Activated CD4-positive, alpha-beta T cell treated with anti-CD3 and anti-CD28 coated beads, Interleukin-2, amount 10 ng/mL, durations not matched to agents 7 days and 5 days (primary cell): ENCODE measurements around the gene RAD51. TPM values are rescaled to one million over a fixed set of nuclear protein-coding genes. Genes with fewer than 3 reads are reported as not detected.

Experiments
- CTCF ChIA-PET: fragments of 350-600 bp; sonication (Branson Sonifier 250); formaldehyde crosslinking; loops from one replicate; lab custom pipeline; 2021; ENCODE audit warnings: antibody characterized with exemption; lab: Charles Lee
- POLR2A ChIA-PET: fragments of 350-600 bp; sonication (Branson Sonifier 250); formaldehyde crosslinking; loops from one replicate; lab custom pipeline; 2021; ENCODE audit warnings: antibody characterized with exemption; lab: Charles Lee
- DNase-seq: peaks from one replicate; pipeline ENCODE4 v3.0.0-alpha.2; 2020
- H3K27ac Mint-ChIP-seq: one replicate; pipeline ENCODE4 v1.8.0; 2021; ENCODE audit warnings: mild to moderate bottlenecking, moderate library complexity, mixed read lengths
- H3K27me3 Mint-ChIP-seq: one replicate; pipeline ENCODE4 v1.8.0; 2021; ENCODE audit warnings: mixed read lengths
- H3K36me3 Mint-ChIP-seq: one replicate; pipeline ENCODE4 v1.8.0; 2021; ENCODE audit warnings: low read depth, mixed read lengths
- H3K4me1 Mint-ChIP-seq: one replicate; pipeline ENCODE4 v1.8.0; 2021; ENCODE audit warnings: mixed read lengths
- H3K4me3 Mint-ChIP-seq: one replicate; pipeline ENCODE4 v1.8.0; 2021; ENCODE audit warnings: mild to moderate bottlenecking, moderate library complexity, mixed read lengths
- H3K9me3 Mint-ChIP-seq: one replicate; pipeline ENCODE4 v1.8.0; 2021; ENCODE audit warnings: mixed read lengths
- total RNA-seq, 2 experiments: library from RNA; stranded (reverse); gene quantifications; one replicate each; pipeline ENCODE4 v1.2.3, GENCODE V29; 2021

Gene RAD51
- total RNA-seq, 2 experiments from 2014 or later, result 59.9 to 66.7 TPM

GRCh38 chr15:40723919-40724318 lies 28.9 kb downstream of the RAD51 start:
- H3K36me3 Mint-ChIP-seq, result peaks cover 37% of the 10 kb centered on the region
- H3K4me1 Mint-ChIP-seq, result peaks cover 15% of the 10 kb centered on the region
- H3K27me3 Mint-ChIP-seq, result no peaks in the 10 kb centered on the region
- H3K4me3 Mint-ChIP-seq, result no peak overlapping the region
- POLR2A ChIA-PET, result no interaction called here
- no peak for DNase-seq
- CTCF ChIA-PET, result interaction anchor here (1.1 to 2.1 kb wide), 3 partner anchors 11 to 17 kb away, joined by 3 to 6 read pairs (median 5); no protein-coding TSS in a partner anchor
- H3K27ac Mint-ChIP-seq, result no peak overlapping the region
- no peaks in the 10 kb centered on the region for H3K9me3 Mint-ChIP-seq

GRCh38 chr15:40731034-40731433 lies 36.1 kb downstream of the RAD51 start:
- CTCF ChIA-PET, result interaction anchor here (0.7 kb wide), 1 partner anchor 8 kb away, joined by 4 read pairs; no protein-coding TSS in a partner anchor
- no peak overlapping the region for H3K27ac Mint-ChIP-seq
- H3K4me3 Mint-ChIP-seq, result no peak overlapping the region
- H3K9me3 Mint-ChIP-seq, result no peaks in the 10 kb centered on the region
- H3K27me3 Mint-ChIP-seq, result no peaks in the 10 kb centered on the region
- no peaks in the 10 kb centered on the region for H3K4me1 Mint-ChIP-seq
- H3K36me3 Mint-ChIP-seq, result peaks cover 50% of the 10 kb centered on the region
- POLR2A ChIA-PET, result interaction anchor here (0.6 kb wide), 1 partner anchor 9 kb away, joined by 6 read pairs; no protein-coding TSS in a partner anchor
- no peak for DNase-seq

DNA sequence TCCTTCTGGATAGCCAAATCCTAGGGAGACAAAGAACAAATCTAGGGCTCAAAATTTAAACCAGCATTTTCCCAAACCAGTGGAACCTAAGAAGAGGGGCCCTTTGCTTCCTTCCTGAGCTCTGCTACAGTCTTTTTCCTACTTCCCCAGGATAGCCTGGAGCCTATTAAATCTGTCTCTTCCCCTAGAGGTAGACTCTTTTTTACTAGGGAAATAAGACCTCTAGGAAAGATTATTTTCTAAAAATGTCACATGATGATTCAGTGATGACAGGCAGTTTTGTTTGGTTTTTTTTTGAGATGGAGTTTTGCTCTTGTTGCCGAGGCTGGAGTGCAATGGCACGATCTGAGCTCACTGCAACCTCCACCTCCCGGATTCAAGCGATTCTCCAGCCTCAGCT lies 41.6 kb downstream of the RAD51 start:
- Mint-ChIP-seq H3K4me3 (no peak overlapping the region), H3K36me3 (peaks cover 60% of the 10 kb centered on the region), H3K27ac (peak overlapping the region; percentile 64), H3K4me1 (peaks cover 2% of the 10 kb centered on the region), H3K27me3 (no peaks in the 10 kb centered on the region), H3K9me3 (no peaks in the 10 kb centered on the region)
- ChIA-PET CTCF (interaction anchor here (0.5 to 1.8 kb wide), 4 partner anchors 8 to 46 kb away, joined by 3 to 6 read pairs (median 4); no protein-coding TSS in a partner anchor), POLR2A (no interaction called here)
- DNase-seq, result no peak

GRCh38 chr15:40737048-40737447 lies 42.1 kb downstream of the RAD51 start:
- Mint-ChIP-seq H3K9me3 (no peaks in the 10 kb centered on the region), H3K27ac (no peak overlapping the region), H3K4me1 (peaks cover 2% of the 10 kb centered on the region), H3K27me3 (no peaks in the 10 kb centered on the region), H3K36me3 (peaks cover 56% of the 10 kb centered on the region), H3K4me3 (no peak overlapping the region)
- ChIA-PET CTCF (interaction anchor here (0.7 to 1.8 kb wide), 3 partner anchors 9 to 45 kb away, joined by 3 to 6 read pairs (median 5); no protein-coding TSS in a partner anchor), POLR2A (no interaction called here)
- DNase-seq, result no peak

DNA sequence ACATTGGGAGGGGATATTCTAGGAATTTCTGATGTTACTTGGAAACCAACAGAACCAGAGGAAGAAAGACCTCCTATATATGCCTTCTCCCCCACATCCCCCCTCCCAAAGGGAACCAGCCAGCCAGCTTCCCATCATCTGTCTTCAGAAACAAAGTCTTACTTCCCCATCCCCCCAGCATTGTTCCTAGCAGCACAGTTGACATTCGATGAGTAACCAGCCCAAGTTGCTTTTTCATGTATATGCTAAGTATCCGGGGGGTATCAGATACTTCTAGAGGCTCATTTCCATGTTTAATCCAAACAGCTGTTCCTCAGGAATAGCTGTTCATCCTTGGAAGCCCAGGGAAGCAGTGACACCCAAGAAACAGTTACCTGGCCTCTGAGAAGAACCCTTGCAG lies 44.1 kb downstream of the RAD51 start:
- POLR2A ChIA-PET, result no interaction called here
- H3K36me3 Mint-ChIP-seq, result peaks cover 63% of the 10 kb centered on the region
- H3K27ac Mint-ChIP-seq, result no peak overlapping the region
- CTCF ChIA-PET, result interaction anchor here (0.7 to 1.9 kb wide), 5 partner anchors 8 to 50 kb away, joined by 3 to 5 read pairs (median 4); no protein-coding TSS in a partner anchor
- peaks cover 21% of the 10 kb centered on the region for H3K4me1 Mint-ChIP-seq
- H3K27me3 Mint-ChIP-seq, result no peaks in the 10 kb centered on the region
- no peaks in the 10 kb centered on the region for H3K9me3 Mint-ChIP-seq
- no peak for DNase-seq
- H3K4me3 Mint-ChIP-seq, result no peak overlapping the region

GRCh38 chr15:40739854-40740253 lies 44.9 kb downstream of the RAD51 start:
- Mint-ChIP-seq H3K9me3 (no peaks in the 10 kb centered on the region), H3K4me3 (no peak overlapping the region), H3K4me1 (peaks cover 28% of the 10 kb centered on the region), H3K36me3 (peaks cover 62% of the 10 kb centered on the region), H3K27ac (no peak overlapping the region), H3K27me3 (no peaks in the 10 kb centered on the region)
- no peak for DNase-seq
- POLR2A ChIA-PET, result no interaction called here
- CTCF ChIA-PET, result interaction anchor here (0.7 to 1.9 kb wide), 6 partner anchors 8 to 49 kb away, joined by 3 to 5 read pairs (median 4); partner anchors contain the start of gene C15orf62

GRCh38 chr15:40743485-40743901 lies 48.5 kb downstream of the RAD51 start:
- Mint-ChIP-seq H3K4me1 (peaks cover 47% of the 10 kb centered on the region), H3K9me3 (no peaks in the 10 kb centered on the region), H3K36me3 (peaks cover 57% of the 10 kb centered on the region), H3K27me3 (no peaks in the 10 kb centered on the region), H3K27ac (peak overlapping the region; percentile 92), H3K4me3 (peak overlapping the region; percentile 26)
- CTCF ChIA-PET, result interaction anchor here (0.6 to 3.2 kb wide), 15 partner anchors 8 to 408 kb away, joined by 3 to 13 read pairs (median 4); partner anchors contain the start of genes RAD51 and RMDN3
- POLR2A ChIA-PET, result interaction anchor here (0.6 to 1.3 kb wide), 3 partner anchors 48 to 268 kb away, joined by 4 to 6 read pairs (median 5); partner anchors contain the start of gene RAD51
- peak; percentile 33 for DNase-seq

- POLR2A ChIA-PET, result interaction anchor here (0.6 to 1.3 kb wide), 6 partner anchors 9 to 268 kb away, joined by 3 to 6 read pairs (median 4); partner anchors contain the start of gene RAD51
- CTCF ChIA-PET, result interaction anchor here (0.6 to 3.2 kb wide), 19 partner anchors 8 to 225 kb away, joined by 3 to 13 read pairs (median 3); partner anchors contain the start of genes RAD51, RMDN3 and VPS18
- Mint-ChIP-seq H3K4me3 (peak overlapping the region; percentile 26), H3K9me3 (no peaks in the 10 kb centered on the region), H3K36me3 (peaks cover 51% of the 10 kb centered on the region), H3K27me3 (no peaks in the 10 kb centered on the region), H3K4me1 (peaks cover 47% of the 10 kb centered on the region), H3K27ac (peak overlapping the region; percentile 92)
- DNase-seq, result peak; percentile 74
Observed at GRCh38 chr15:40743921-40744814, 49.2 kb downstream of the RAD51 start.

DNA sequence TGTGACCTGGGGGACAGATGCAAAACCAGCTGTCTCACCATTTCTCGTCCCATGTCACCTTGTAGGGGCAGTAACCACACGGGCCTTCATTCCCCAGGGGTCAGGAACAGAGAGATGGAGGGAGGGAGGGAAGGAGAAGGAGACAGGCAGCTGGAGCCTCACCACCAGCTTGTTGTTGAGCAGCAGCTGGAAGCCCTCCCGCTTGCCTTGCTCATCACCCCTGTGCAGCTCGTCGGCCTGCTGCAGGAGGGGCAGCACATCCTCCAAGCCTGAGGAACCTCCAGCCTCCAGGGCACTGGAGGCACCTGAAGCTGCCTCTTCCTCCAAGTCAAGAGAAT lies 49.8 kb downstream of the RAD51 start:
- ChIA-PET CTCF (interaction anchor here (0.8 to 3.2 kb wide), 7 partner anchors 12 to 164 kb away, joined by 3 to 13 read pairs (median 4); partner anchors contain the start of genes C15orf62 and VPS18), POLR2A (no interaction called here)
- Mint-ChIP-seq H3K4me3 (no peak overlapping the region), H3K36me3 (peaks cover 50% of the 10 kb centered on the region), H3K9me3 (no peaks in the 10 kb centered on the region), H3K27ac (peak overlapping the region; percentile 92), H3K27me3 (no peaks in the 10 kb centered on the region), H3K4me1 (peaks cover 47% of the 10 kb centered on the region)
- DNase-seq, result no peak

GRCh38 chr15:40746916-40747418 lies 52.0 kb downstream of the RAD51 start:
- ChIA-PET CTCF (interaction anchor here (1.2 to 1.3 kb wide), 2 partner anchors 8 to 36 kb away, joined by 3 read pairs; no protein-coding TSS in a partner anchor), POLR2A (no interaction called here)
- H3K36me3 Mint-ChIP-seq, result peaks cover 56% of the 10 kb centered on the region

DNA sequence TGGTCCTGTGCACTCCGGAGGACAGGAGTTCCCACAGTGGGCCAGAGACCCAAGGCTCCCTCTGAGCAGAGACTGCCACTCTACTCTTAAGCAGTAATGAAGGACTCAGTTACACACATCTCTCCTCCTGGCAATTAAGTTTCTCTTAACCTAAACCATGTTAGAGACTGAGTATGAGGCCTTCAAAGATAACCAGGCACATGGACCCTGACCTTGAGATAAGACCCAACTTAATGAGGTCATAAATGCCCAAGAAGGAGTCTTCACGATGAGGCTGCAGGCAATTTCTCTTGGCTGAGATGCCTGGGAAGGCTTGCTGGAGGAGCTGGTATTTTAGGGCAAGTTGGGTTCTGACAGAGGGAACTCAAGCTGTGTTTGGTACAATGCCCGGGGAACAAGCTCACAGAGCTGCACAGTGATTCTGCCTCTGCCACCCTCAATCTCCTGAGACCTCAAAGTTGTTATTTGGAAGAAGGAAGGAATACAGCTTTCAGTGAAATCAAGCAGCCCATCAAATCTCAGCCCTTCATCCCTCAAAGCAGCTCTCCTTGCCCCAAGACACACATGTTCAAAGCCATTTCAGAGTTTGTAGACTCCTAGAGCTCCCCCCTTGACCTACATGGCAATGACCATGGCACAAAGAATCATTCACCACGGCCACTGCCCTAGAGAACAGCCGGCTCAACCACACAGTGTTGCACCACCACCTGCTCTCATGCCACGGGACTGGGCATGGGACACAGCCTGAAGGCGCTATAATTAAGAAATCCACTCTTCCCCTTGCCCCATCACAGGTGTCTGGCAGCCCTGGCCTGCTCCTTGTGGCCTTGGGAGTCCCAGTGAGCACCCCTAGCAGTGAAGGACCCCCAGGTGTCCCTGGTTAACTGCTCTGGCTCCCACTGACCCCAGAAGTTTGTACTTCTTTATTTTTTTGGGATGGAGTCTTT lies 53.0 kb downstream of the RAD51 start:
- Mint-ChIP-seq H3K36me3 (peaks cover 57% of the 10 kb centered on the region), H3K9me3 (no peaks in the 10 kb centered on the region), H3K4me3 (no peak overlapping the region), H3K27ac (peak overlapping the region; percentile 38), H3K27me3 (no peaks in the 10 kb centered on the region), H3K4me1 (peaks cover 55% of the 10 kb centered on the region)
- ChIA-PET CTCF (interaction anchor here (1.2 to 1.3 kb wide), 2 partner anchors 9 to 35 kb away, joined by 3 read pairs; no protein-coding TSS in a partner anchor), POLR2A (no interaction called here)
- DNase-seq, result no peak

More at GRCh38 chr15:40746916-40747418, 52.0 kb downstream of the RAD51 start:
- no peaks in the 10 kb centered on the region for H3K9me3 Mint-ChIP-seq
- peak overlapping the region; percentile 33 for H3K27ac Mint-ChIP-seq
- DNase-seq, result no peak
- no peak overlapping the region for H3K4me3 Mint-ChIP-seq
- H3K27me3 Mint-ChIP-seq, result no peaks in the 10 kb centered on the region
- H3K4me1 Mint-ChIP-seq, result peaks cover 54% of the 10 kb centered on the region
